Esophagus squamous epithelium (tissue), 4 donors: ENCODE results near the gene GAGE12E.
"Not testable (repeated sequence)": the region's sequence is repeated elsewhere in the genome, so short reads cannot be mapped to it uniquely, and the experiment has no call there.

Experiments
- CTCF ChIP-seq, 6 experiments: fragments of 450-650 bp in 4 of 6; fragments of 200-600 bp in 2 of 6; sonication (generic) in 2 of 6; IDR thresholded peaks; one replicate each; pipeline ENCODE4 v1.5.1; 2016 to 2019; ENCODE audit warnings: antibody characterized with exemption in 6 of 6, mild to moderate bottlenecking in 4 of 6, moderate library complexity in 4 of 6
- POLR2A ChIP-seq, 4 donors: fragments of 450-650 bp; IDR thresholded peaks; one replicate each; pipeline ENCODE4 v1.6.1; 2017; ENCODE audit warnings: antibody characterized with exemption in 4 of 4, mild to moderate bottlenecking in 4 of 4, moderate library complexity in 3 of 4

DNA sequence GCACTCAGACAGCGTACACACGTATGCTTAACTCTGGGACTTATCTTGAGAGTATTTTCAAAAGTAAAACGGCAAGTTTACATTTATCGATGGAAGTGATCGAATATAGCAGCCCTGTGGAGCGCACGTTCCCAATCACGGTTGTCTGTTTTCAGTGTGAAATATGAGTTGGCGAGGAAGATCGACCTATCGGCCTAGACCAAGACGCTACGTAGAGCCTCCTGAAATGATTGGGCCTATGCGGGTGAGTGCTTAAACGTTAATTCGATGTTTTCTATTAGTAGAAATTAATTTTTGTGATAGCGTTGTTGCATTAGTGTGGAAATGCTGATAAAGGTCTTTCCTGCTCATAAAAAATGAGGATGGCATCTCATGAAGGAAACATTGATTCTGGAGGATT is 39.4 kb downstream of the GAGE12E start:
- not testable (repeated sequence) for TF ChIP-seq CTCF, POLR2A (IDR thresholded peaks at IDR 0.05)
